BE2C (cell line): Measurements from ENCODE around the gene ANO8.
"Not testable (repeated sequence)": the region's sequence is repeated elsewhere in the genome, so short reads cannot be mapped to it uniquely, and the experiment has no call there.

ENCODE experiments used
- DNase-seq: peaks from one replicate; pipeline ENCODE4 v3.0.0-alpha.2; 2020
- H3K27me3 ChIP-seq: fragments of 250-450 bp; sonication (Bioruptor Pico); 2 replicates; pipeline ENCODE4 v1.5.1; 2020; ENCODE audit warnings: mild to moderate bottlenecking
- H3K36me3 ChIP-seq: fragments of 250-450 bp; sonication (Bioruptor Pico); 2 replicates; pipeline ENCODE4 v1.5.1; 2020; ENCODE audit warnings: mild to moderate bottlenecking
- H3K4me1 ChIP-seq: fragments of 250-450 bp; sonication (Bioruptor Pico); 2 replicates; pipeline ENCODE4 v1.5.1; 2020
- H3K4me3 ChIP-seq: 2 replicates; pipeline ENCODE4 v1.5.1; 2011; ENCODE audit warnings: low read depth, low read length
- H3K9me3 ChIP-seq: fragments of 250-450 bp; sonication (Bioruptor Pico); 2 replicates; pipeline ENCODE4 v1.5.1; 2020
- TF ChIP-seq, protein P1 (sequence below): IDR thresholded peaks from 2 replicates; pipeline ENCODE4 v1.5.1; 2012; ENCODE audit warnings: mild to moderate bottlenecking, low read depth, low read length

Gene ANO8

DNA sequence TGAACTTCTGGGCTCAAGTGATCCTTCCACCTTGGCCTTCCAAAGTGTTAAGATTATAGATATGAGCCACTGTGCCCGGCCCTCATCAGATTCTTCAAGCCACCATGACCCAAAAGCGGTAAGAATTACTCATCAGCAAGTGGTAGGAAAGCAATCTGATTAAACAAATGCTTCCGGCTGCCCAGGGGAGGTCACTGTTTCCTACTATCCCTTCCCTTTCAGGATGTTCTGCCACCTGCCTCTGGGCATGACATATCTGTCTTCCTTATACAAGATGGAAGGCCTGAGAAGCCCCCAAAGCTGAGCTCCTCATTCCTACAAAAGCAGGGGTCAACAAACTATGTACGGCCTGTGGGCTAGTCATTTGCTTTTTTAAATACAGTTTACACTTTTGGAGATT lies 38.4 kb downstream of the ANO8 start:
- Histone ChIP-seq H3K9me3 (no peaks in the 10 kb centered on the region), H3K4me3 (no peak overlapping the region), H3K27me3 (no peaks in the 10 kb centered on the region), H3K4me1 (peaks cover 7% of the 10 kb centered on the region), H3K36me3 (peaks cover 3% of the 10 kb centered on the region; the same call in 1 of the 2 replicates)
- no peak for DNase-seq
- TF ChIP-seq, protein P1, sequence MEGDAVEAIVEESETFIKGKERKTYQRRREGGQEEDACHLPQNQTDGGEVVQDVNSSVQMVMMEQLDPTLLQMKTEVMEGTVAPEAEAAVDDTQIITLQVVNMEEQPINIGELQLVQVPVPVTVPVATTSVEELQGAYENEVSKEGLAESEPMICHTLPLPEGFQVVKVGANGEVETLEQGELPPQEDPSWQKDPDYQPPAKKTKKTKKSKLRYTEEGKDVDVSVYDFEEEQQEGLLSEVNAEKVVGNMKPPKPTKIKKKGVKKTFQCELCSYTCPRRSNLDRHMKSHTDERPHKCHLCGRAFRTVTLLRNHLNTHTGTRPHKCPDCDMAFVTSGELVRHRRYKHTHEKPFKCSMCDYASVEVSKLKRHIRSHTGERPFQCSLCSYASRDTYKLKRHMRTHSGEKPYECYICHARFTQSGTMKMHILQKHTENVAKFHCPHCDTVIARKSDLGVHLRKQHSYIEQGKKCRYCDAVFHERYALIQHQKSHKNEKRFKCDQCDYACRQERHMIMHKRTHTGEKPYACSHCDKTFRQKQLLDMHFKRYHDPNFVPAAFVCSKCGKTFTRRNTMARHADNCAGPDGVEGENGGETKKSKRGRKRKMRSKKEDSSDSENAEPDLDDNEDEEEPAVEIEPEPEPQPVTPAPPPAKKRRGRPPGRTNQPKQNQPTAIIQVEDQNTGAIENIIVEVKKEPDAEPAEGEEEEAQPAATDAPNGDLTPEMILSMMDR, result 0 out of 2 replicates have a peak, but pooled peaks have one; percentile 3

DNA sequence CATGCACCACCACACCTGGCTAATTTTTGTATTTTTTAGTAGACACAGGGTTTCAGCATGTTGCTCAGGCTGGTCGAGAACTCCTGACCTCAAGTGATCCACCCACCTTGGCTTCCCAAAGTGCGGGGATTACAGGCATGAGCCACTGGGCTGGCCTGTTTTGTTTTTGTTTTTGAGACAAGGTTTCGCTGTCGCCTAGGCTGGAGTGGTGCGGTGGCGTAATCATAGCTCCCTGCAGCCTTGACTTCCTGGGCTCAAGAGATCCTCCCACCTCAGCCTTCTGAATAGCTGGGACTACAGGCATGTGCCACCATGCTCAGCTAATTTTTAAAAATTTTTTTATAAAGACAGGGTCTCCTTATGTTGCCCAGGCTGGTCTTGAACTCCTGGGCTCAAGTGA lies 39.1 kb downstream of the ANO8 start:
- H3K36me3 ChIP-seq, DNase-seq, H3K4me3 ChIP-seq, H3K9me3 ChIP-seq, H3K27me3 ChIP-seq, H3K4me1 ChIP-seq: not testable (repeated sequence)

DNA sequence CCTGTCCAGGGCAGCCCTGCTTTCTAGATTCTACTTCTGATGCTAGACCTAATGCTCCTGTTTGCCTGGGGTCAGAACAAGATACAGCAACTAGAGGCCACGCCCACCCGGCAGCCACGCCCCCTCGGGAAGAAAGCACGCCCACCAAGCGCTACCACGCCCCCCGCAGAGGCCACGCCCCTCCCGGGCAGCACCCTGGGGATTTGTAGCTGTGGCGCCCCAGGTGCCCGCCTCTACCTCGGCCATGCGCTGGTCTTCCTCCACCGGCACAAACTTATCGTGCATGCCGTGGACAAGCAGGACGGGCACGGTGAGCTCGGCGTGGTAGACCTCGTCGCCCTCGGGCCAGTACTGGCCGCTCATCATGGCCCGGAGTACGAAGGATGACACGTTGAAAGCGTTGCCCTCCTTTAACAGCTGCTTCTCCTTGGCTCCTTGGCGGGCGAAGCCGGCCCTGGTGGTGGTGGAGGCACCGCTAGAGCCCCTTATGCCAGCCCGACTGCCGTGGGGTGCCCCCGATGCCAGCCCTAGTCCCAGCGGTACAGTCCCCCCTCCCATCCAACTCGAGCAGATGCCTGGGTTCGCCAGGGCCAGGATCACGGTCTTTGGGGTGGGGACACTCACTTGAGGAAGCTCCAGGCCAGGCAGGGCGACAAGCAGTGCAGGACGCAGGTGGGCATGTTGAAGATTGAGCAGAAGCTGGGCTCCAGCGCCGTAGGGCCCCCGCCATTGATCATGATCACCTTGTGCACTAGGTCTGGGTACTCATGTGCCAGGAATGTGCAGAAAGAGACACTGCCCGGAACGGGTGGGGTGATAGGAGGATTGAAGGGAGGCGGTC lies 40.4 kb downstream of the ANO8 start:
- peaks cover 3% of the 10 kb centered on the region; the same call in 1 of the 2 replicates for H3K36me3 ChIP-seq
- H3K4me1 ChIP-seq, result peaks cover 7% of the 10 kb centered on the region
- H3K9me3 ChIP-seq, result no peaks in the 10 kb centered on the region
- peak; percentile 87 for DNase-seq
- no peak overlapping the region for H3K4me3 ChIP-seq
- TF ChIP-seq, protein P1, result no peak
- H3K27me3 ChIP-seq, result no peaks in the 10 kb centered on the region

GRCh38 chr19:17293605-17294004 lies 41.0 kb downstream of the ANO8 start:
- Histone ChIP-seq H3K4me3 (no peak overlapping the region), H3K27me3 (no peaks in the 10 kb centered on the region), H3K9me3 (no peaks in the 10 kb centered on the region), H3K36me3 (peaks cover 3% of the 10 kb centered on the region; the same call in 1 of the 2 replicates), H3K4me1 (peaks cover 7% of the 10 kb centered on the region)
- no peak for DNase-seq
- TF ChIP-seq, protein P1, result no peak

- TF ChIP-seq, protein P1, result peak; percentile 87
- Histone ChIP-seq H3K4me1 (peaks cover 7% of the 10 kb centered on the region), H3K36me3 (peaks cover 3% of the 10 kb centered on the region; the same call in 1 of the 2 replicates), H3K27me3 (no peaks in the 10 kb centered on the region), H3K4me3 (peak overlapping the region; percentile 63), H3K9me3 (no peaks in the 10 kb centered on the region)
- DNase-seq, result peak; percentile 88
Measured at GRCh38 chr19:17292301-17293074, 42.2 kb downstream of the ANO8 start.

- TF ChIP-seq, protein P1, result no peak
- H3K36me3 ChIP-seq, result 0 out of 2 replicates have a peak, but pooled peaks cover 3% of the 10 kb centered on the region
- peak; percentile 86 for DNase-seq
- peaks cover 7% of the 10 kb centered on the region for H3K4me1 ChIP-seq
- H3K4me3 ChIP-seq, result no peak overlapping the region
- no peaks in the 10 kb centered on the region for H3K27me3 ChIP-seq
- no peaks in the 10 kb centered on the region for H3K9me3 ChIP-seq
Measured at GRCh38 chr19:17289489-17289888, 45.2 kb downstream of the ANO8 start.
